GM19099 (cell line): ENCODE measurements around the gene TRIP4.
A peak's percentile ranks its signal among the peaks of the same experiment; 100 is the strongest.

ENCODE experiments used
- POLR2A ChIP-seq: IDR thresholded peaks from 3 replicates; pipeline ENCODE4 v1.6.1; 2011; ENCODE audit warnings: low read depth; ENCODE audit not compliant: insufficient read length; ENCODE audit errors: extremely low read depth

TRIP4 gene

DNA sequence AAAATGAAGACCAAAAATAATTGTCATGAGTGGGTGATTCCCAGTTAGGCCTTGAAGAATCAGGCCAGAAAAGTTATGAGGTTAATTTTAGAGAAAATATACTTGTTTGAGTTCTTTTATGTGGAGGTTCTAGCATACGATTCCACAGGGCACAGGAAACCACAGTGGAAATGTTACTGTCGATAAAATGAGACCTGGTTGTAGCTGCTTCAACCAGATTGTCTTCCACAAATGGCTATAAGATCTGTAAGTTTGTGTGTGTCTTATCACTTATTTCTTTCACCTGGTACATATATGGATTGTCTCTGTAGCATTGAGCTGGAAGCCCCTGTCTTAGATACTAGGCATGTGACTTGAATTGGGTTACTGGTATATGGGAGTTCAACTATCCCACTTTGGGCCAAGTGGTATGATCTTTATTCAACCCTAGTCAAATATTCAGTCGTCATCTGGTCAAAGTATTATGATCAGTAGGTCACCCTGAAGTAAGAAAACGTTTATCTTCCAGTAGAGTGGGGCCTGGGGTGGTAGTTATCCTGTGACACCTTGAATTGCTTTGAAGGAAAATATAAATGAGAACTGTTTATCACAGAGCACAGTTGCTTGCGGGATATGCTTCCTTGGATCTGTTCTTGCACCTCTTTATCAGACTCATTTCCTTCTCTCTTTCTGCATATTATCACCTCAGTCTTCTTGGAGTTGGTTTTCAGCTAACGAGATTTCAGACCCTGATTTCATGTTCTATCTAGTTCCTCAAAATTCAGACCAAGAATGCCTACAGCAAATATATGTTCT, 51.2 kb downstream of the TRIP4 start:
- no peak for TF ChIP-seq POLR2A

DNA sequence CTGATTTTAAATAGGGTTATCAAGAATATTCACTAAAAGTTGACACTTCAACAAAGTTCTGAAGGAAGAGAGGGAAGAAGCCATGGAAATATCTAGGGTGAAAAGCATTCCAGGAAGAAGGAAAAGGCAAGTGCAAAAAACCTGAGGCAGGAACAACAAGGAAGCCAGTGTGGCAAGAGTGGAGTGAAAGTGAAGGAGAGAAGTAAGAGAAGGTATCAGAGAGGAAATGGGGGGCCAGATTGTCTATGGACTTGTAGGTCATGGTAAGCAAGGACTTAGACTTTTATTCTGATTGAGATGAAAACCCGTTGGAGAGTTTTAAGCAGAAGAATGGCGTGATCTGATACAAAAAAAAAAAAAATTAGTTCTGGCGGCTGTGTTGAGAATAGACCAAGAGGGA, 54.2 kb downstream of the TRIP4 start:
- no peak for TF ChIP-seq POLR2A

DNA sequence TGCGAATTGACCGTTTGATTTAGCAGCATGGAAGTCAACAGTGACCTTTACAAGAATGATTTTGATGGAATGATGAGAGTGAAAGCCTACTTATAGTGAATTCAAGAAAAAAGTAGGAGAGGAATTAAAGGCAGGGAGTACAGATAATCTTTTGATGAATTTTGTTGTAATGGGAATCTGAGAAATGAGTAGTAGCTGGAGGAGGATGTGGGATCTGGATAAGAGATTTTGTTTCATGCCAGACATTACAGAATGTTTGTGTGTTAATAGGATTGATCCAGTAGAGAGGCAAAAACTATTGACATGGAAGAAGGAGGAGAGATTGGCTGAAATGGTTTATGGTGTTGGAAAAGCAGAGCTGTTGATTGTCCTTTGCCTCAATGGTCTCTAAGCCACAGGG, 55.4 kb downstream of the TRIP4 start:
- no peak for TF ChIP-seq POLR2A

DNA sequence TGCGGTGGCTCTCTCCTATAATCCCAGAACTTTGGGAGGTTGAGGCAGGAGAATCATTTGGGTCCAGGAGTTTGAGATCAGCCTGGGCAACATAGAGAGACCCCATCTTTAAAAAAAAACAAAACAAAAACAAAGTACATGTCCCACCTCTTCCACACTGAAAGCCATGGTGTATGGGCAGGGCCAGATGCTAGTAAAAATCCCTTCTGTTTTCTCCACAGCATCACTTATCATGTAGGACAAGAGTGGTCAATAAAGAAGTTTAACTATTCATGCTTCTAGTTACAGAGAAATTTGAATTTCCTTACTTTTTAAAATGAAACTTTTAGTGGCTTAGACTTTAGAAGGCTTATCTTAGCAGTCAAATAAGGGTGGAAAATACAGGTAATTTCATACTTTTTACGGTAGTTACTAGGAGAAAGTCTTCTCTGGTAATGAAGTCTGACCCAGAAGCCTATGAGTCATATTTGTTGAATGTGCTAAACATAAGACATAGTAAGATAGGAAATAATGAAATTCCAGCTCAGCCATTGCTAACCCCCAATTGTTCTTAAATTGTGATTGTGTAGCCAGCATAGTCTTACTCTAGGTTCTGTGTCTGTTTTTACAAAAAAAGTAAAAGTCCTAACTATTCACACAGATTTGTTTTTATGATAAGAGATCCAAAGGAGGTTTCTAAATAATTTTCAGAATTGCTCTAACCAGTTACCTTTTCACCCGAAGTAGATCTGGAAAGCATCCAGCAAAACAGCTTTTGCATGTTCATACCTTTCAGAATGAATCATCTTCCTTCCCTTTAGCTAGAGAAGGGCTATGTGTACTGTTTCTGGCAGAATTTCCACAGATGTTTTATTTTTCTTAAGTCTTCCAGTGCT, 56.3 kb downstream of the TRIP4 start:
- no peak for TF ChIP-seq POLR2A

DNA sequence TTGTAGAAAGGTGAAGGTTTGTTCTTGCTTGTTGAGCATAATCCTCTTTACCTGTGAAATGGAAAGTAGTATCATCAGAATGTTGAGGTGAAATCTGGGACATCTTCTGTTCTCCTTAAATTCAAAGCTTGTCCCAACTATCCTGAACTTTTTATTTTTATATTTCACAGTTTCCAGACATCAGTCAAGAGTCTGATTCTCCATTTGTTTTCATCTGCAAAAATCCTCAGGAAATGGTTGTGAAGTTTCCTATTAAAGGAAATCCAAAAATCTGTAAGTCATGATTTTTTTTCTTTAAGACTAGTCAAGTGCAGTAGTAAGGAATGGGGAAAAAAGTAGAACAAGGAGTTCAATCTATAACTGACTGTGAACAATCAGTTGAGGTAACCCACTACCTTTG, 57.2 kb downstream of the TRIP4 start:
- no peak for TF ChIP-seq POLR2A

DNA sequence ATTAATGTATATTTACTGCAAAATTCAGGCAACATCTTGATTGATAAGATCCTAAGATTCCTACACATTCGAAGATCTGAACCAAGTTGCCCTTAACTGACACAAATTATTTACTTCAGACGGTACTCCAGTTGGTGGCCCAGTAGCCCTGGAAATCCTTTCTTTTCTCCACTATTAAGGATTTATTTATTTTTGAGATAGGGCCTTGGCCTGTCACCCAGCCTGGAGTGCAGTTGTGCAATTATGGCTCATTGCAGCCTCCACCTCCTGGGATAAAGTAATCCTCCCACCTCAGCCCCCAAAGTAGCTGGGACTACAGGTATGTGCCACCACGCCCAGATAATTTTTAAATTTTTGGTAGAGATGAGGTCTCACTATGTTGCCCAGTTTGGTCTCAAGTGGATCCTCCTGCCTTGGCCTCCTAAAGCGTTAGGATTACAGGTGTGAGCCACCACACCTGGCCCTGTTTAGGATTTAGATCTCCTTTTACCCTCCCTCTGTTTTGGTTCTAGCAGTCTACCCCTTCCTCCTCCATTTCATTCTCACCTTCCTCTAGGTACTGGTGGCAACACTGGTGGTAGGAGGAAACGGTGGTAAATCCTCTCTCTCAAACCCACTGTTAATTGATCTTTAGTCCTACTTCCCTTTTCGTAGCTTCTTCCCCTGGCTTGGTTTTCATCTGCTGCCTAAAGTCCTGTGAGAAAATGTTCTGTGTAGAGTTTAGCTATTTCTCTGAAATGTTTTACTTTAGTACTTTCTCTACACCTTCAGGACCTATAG, 60.1 kb downstream of the TRIP4 start:
- TF ChIP-seq POLR2A: no peak

DNA sequence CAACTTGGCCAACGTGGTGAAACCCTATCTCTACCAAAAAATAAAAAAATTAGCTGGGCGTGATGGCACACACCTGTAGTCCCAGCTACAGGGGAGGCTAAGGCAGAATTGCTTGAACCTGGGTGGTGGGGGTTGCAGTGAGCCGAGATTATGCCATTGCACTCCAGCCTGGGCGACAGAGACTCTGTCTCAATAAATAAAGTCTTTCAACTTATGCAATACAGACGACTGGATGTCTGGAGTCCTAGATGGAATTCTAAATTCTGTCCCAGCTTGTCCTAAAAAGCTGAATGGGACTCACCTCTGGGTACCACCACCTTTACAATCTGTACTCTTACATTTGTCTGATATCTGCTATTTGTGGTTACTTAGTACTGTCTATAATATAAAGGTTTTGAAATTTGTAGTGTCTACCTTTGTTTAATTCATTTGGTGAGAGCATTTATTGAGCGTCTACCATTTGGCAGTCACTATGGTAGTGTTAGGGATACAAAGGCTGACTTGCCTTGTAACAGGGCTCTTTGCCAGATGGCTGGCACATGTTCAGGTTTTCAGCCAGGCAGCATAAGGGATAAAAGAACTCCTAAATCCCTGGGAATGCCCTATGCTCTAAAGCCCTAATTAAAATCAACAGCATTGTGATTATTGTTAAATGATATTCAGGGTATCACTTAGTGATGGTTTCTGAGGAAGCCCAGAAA, 65.5 kb downstream of the TRIP4 start:
- TF ChIP-seq POLR2A: no peak

DNA sequence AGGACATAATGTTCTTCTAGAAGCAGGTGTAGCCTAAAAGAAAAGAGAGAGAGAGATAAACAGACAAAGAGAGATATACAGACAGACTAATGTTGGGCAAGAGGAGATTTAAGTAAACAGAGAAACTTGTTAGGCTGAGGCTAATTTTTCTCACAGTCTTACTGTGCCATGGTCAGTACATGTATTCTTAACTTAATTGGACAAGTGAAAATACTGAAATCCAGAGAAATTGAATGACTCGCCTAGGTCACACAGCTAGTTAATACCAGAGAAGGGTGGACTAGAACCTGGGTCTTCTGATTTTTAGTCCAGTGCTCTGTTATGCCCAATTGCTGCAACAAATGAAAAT, 66.0 kb downstream of the TRIP4 start:
- TF ChIP-seq POLR2A: no peak

DNA sequence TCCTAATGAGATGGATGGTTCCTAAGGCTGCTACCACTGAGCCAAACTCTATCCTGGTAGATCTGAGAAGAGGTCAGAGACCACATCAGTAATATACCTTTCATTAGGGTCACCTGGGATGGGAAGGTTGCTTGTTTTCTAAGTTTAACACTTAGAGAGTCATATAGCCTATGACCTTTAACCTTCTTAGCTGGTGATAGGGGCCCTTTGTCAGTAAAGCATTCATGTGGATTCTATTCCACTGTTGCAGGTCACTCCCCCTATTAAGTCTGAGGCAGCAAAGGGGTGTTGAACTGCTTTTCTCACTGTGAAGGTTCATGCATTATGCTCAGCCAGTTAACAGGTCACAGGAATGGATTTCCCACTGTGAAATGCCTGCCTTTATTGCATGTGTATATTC, 66.6 kb downstream of the TRIP4 start:
- TF ChIP-seq POLR2A: no peak

DNA sequence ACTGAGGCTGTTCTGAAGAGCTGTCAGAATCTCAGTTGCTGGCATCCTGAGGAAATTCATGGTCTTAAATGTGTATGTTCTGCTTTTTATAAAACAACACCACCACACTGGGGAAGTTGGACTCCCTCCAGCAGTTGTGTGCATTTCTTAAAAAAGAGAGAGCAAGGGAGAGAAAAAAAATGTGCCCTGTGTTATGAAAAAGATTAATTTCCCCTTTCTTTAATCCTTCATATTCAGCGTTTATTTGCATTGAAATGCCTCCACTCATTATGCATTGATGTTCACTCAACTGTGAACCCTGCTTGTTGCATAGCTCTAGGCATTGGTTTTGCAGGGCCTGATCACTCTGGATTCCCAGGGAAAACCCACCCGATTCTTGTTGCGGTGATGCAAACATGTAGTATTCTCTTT, 68.3 kb downstream of the TRIP4 start:
- no peak for TF ChIP-seq POLR2A

DNA sequence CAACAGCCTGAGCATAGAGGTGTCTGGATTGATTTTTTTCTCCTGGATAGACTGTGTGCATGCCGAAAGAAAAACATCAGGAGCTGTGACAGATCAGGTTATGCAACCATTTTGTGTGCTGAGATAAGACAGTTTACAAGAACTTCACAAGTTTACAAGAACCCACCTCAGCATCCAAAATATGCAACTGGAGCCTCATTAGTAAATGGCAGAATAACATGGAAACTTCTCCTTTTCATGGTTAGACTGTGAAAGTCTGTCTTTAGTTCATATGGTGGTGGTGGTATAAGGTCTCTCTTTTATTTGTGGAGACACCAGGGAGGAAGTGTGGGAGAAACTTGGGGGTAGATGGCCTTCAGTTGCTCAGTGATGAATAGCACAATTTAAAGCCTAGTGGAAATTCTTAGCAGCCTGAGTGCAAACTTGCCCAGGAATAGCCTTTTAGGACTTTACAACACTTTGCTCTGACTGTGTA, 69.0 kb downstream of the TRIP4 start:
- no peak for TF ChIP-seq POLR2A

DNA sequence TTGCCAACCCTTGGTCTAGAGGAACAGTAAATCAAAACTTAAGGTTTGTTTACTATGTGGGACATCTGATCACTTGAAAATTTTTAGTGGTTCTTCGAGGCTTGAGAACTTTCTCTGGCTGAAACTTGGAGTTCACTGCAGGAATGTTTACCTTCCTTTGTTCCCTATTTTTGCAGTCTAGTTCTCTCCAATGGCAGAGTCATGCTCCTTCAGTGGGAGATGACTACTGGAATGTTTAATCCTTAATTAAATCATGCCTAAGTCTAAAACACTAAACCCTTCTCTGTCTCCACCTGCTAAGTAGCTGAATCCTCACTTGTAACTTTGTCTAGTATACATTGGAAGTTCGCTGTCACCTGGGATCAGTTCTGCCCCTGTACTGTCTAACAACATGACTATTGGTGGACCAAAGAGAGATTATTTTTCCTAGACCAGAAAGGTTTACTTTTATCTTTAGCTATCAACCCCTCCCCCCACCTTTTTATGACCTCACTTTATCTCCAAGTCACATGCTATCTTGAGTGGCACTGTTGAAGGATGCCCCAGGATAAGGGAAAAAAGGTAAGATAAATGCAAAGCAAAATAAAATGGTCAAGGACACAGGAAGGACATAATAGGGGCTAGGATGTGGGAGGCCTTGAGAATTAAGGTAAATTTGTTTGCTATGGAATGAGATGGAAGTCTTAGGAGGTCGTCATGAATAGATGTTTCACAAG, 71.6 kb downstream of the TRIP4 start:
- no peak for TF ChIP-seq POLR2A

DNA sequence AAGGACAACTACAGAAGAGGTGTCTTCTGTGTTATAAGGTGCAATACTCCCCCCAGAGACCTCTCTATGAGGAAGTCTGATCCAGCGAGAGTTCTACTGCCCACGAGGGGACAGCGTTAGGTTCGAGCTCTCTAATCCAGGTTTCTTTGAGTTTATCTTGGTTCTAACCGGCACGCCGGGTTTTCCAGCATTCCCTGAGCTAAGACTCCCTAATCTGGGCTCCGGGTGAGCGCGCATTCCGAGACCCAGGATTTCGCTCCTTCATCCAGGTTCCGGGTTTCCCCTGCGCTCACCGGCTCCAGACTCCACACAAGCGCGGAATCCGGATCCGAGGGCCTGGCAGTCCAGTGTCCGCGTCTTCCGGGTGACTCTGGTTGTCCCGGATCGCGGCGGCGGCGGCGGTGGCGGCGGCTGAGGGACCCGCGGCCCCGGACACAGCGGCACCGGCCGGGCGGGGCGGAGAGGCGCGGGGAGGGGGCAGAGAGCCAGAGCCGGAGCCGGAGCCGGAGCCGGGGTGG, 72.6 kb downstream of the TRIP4 start, which contains the start of gene ZNF609:
TSS of gene ZNF609 (plus strand) at position 373 of the 518 bp plus-strand sequence. CDS start 38,842 bp downstream, outside the sequence.
- TF ChIP-seq POLR2A: peak; percentile 70
